ENCODE data around the gene TRHDE. TPM values are rescaled to one million over a fixed set of nuclear protein-coding genes. Genes with fewer than 3 reads are reported as not detected.

The TRHDE gene
- total and polyA plus RNA-seq, 2 donors (not counting 3 experiments of a cell fraction or from before 2014, with no cell fraction given), result not detected

DNA sequence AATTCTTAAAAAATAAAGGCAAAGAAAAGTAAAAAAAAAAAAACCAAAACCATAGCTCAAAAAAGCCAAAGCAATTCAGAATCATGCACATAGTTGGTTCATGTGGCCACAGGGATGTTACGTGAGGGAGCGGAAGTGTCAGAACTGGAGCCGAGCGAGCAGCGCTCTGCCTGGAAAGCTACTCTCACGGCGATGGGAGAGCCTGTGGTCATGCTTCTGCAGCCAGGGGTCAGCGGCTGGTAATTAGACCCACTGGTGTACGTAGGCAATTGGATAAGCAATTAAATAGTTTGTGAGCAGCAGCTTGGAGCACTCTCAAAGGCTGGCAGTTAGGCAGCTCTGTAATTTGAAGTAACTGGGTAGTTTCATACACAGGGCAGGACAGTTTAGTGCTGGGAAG lies 58.1 kb downstream of the TRHDE start:
- Histone ChIP-seq H2AFZ (ENCODE audit: low read depth, low read length) (no peak overlapping the region), H3K9me1 (replicated peaks; ENCODE audit: control insufficient read depth, extremely low read depth, insufficient read depth, low read length) (no peaks in the 10 kb centered on the region), H3K79me2 (ENCODE audit: control insufficient read depth, insufficient read depth, low read length) (no peaks in the 10 kb centered on the region), H3K9ac (replicated peaks; ENCODE audit: extremely low read depth, insufficient read depth, low read length) (no peak overlapping the region), H3K36me3 (ENCODE audit: control insufficient read depth in 2 of 2, extremely low read depth in 1 of 2, insufficient read depth in 2 of 2, low read length in 2 of 2) (no peaks in the 10 kb centered on the region), H4K20me1 (replicated peaks; ENCODE audit: control insufficient read depth, extremely low read depth, insufficient read depth, low read length) (no peaks in the 10 kb centered on the region), H3K4me2 (ENCODE audit: insufficient read depth, low read length) (no peak overlapping the region), H3K4me3 (replicated peaks in 1 of 3; ENCODE audit: insufficient read depth in 1 of 3, low read depth in 1 of 3, low read length in 3 of 3) (no peak overlapping the region), H3K9me3 (replicated peaks; ENCODE audit: control insufficient read depth, insufficient read depth, low read length) (peaks cover 3% of the 10 kb centered on the region), H3K4me1 (ENCODE audit: control insufficient read depth, extremely low read depth, insufficient read depth, low read length) (no peaks in the 10 kb centered on the region), H3K27me3 (ENCODE audit: control insufficient read depth in 2 of 2, insufficient read depth in 2 of 2, low read length in 2 of 2) (no peaks in the 10 kb centered on the region), H3K27ac (ENCODE audit: insufficient read depth, low read depth, low read length) (no peak overlapping the region)
- dilution Hi-C loops (cut with MboI; ENCODE audit: extremely low pct_ligation_motif_present, low sequenced_read_pairs), result no loop called here
- CTCF ChIA-PET, result no interaction called here
- TF ChIP-seq POLR2A (IDR thresholded peaks at IDR 0.05; ENCODE audit: low read depth, low read length), result no peak
- TF ChIP-seq EZH2 (IDR thresholded peaks at IDR 0.05; ENCODE audit: borderline replicate concordance, low read depth, low read length, severe bottlenecking), result no peak
- no peak for TF ChIP-seq FOS (IDR thresholded peaks at IDR 0.05; ENCODE audit: borderline replicate concordance, insufficient read depth, low read length)
- TF ChIP-seq, protein P1, sequence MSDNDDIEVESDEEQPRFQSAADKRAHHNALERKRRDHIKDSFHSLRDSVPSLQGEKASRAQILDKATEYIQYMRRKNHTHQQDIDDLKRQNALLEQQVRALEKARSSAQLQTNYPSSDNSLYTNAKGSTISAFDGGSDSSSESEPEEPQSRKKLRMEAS (IDR thresholded peaks at IDR 0.05; ENCODE audit: insufficient read depth, insufficient read length), result no peak
- no peak for TF ChIP-seq MYC (IDR thresholded peaks at IDR 0.05; ENCODE audit: low read depth, low read length)
- no peak for TF ChIP-seq GATA2 (IDR thresholded peaks at IDR 0.05; ENCODE audit: insufficient read depth, insufficient read length, low read depth, low read length)
- TF ChIP-seq POLR2AphosphoS5 (IDR thresholded peaks at IDR 0.05; ENCODE audit: insufficient read depth, low read depth, low read length), result no peak
- TF ChIP-seq, protein P2, sequence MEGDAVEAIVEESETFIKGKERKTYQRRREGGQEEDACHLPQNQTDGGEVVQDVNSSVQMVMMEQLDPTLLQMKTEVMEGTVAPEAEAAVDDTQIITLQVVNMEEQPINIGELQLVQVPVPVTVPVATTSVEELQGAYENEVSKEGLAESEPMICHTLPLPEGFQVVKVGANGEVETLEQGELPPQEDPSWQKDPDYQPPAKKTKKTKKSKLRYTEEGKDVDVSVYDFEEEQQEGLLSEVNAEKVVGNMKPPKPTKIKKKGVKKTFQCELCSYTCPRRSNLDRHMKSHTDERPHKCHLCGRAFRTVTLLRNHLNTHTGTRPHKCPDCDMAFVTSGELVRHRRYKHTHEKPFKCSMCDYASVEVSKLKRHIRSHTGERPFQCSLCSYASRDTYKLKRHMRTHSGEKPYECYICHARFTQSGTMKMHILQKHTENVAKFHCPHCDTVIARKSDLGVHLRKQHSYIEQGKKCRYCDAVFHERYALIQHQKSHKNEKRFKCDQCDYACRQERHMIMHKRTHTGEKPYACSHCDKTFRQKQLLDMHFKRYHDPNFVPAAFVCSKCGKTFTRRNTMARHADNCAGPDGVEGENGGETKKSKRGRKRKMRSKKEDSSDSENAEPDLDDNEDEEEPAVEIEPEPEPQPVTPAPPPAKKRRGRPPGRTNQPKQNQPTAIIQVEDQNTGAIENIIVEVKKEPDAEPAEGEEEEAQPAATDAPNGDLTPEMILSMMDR (IDR thresholded peaks at IDR 0.05; ENCODE audit: extremely low read depth in 1 of 2, insufficient read depth in 1 of 2, low read depth in 1 of 2, low read length in 2 of 2), result no peak
- no peak for TF ChIP-seq JUN (IDR thresholded peaks at IDR 0.05; ENCODE audit: borderline replicate concordance, insufficient read depth, insufficient read length, low read depth)
- FAIRE-seq, result no peak
- DNase-seq (ENCODE audit: low read depth, low spot score), result no peak
- POLR2A ChIA-PET, result no interaction called here
- BruUV-seq (replicated peaks), result no TSS peak
- intact Hi-C loops (cut with micrococcal nuclease), result no loop called here
